ENCODE data around the gene CCDC178.
"Not testable (repeated sequence)": the region's sequence is repeated elsewhere in the genome, so short reads cannot be mapped to it uniquely, and the experiment has no call there.

Gene CCDC178

DNA sequence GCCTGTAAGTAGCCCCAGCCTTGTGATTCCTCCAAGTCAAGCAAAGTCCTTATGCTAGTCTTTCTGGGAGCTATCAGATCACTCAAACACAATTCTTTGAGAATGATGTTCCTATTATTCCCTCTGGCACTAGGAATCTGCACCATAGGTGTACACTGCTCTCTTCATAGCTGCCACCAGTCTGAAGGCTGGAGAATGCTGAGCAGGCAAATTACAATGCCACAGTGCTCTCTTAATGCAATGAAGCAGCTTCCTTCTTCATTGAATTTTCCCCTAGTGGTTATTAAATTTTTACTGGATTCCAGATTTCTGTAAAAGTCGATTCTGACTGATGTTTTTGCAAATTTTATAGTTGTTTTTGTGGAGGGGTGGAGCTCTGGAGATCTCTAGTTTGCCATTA is 84.8 kb downstream of the CCDC178 start:
- H3K4me3 ChIP-seq (ENCODE audit: low read length) = no peak overlapping the region
- DNase-seq (ENCODE audit: low read depth) = no peak
- TF ChIP-seq, protein P1, sequence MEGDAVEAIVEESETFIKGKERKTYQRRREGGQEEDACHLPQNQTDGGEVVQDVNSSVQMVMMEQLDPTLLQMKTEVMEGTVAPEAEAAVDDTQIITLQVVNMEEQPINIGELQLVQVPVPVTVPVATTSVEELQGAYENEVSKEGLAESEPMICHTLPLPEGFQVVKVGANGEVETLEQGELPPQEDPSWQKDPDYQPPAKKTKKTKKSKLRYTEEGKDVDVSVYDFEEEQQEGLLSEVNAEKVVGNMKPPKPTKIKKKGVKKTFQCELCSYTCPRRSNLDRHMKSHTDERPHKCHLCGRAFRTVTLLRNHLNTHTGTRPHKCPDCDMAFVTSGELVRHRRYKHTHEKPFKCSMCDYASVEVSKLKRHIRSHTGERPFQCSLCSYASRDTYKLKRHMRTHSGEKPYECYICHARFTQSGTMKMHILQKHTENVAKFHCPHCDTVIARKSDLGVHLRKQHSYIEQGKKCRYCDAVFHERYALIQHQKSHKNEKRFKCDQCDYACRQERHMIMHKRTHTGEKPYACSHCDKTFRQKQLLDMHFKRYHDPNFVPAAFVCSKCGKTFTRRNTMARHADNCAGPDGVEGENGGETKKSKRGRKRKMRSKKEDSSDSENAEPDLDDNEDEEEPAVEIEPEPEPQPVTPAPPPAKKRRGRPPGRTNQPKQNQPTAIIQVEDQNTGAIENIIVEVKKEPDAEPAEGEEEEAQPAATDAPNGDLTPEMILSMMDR (conservative IDR thresholded peaks at IDR 0.05; ENCODE audit: low read depth, low read length) = no peak

DNA sequence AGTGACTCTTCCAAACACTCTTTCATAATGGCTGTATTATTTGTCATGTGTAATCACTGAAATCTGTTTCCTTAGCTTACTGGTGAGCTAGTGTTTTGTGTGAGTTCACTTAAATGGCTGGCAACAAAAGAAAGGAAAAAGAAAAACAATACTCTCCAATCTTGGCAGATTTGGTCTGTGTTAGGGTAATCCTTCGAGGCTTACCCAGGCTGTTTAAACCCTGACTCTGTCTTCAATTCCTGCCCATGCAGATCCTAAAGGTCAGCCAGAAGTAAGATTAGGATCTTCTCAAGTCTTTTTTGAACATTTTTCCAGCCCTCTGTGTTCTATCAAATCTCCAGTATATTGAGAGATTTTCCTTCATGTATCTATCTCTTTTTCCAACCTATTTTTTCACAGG is 85.3 kb downstream of the CCDC178 start:
- DNase-seq (ENCODE audit: low read depth) = no peak

DNA sequence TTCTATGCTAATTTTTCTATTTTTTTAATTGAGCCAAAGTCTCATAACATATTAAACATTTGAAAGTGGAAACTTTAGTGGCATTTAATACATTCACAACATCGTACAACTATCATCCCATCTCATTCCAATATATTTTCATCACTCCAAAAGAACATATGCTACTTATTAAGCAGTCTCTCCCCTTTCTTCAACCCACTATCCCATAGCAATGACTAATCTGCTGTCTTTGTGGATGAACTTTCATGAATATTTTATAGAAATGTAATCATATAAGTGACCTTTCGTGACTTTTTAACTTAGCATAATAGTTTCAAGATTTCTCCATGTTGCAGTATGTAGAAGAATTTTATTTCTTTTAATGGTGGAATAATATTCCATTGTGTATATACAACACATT is 90.3 kb downstream of the CCDC178 start:
- DNase-seq (ENCODE audit: low read depth) = no peak
- H3K4me3 ChIP-seq (ENCODE audit: low read length) = no peak overlapping the region
- TF ChIP-seq, protein P1 (conservative IDR thresholded peaks at IDR 0.05; ENCODE audit: low read depth, low read length) = no peak

More for the DNA sequence above, 85.3 kb downstream of the CCDC178 start:
- H3K4me3 ChIP-seq (ENCODE audit: low read length) = no peak overlapping the region
- TF ChIP-seq, protein P1 (conservative IDR thresholded peaks at IDR 0.05; ENCODE audit: low read depth, low read length) = no peak

DNA sequence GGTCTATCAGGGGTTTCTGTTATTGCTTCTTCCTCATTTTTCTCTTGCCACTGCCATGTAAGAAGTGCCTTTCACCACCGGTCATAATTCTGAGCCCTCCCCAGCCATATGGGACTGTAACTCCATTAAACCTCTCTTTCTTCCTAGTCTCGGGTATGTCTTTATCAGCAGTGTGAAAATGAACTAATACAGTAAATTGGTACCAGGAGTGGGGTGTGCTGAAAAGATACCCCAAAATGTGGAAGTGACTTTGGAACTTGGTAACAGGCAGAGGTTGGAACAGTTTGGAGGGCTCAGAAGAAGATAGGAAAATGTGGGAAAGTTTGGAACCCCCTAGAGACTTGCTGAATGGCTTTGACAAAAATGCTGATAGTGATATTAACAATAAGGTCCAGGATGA is 100.8 kb downstream of the CCDC178 start:
- DNase-seq (ENCODE audit: low read depth); H3K4me3 ChIP-seq (ENCODE audit: low read length): not testable (repeated sequence)

DNA sequence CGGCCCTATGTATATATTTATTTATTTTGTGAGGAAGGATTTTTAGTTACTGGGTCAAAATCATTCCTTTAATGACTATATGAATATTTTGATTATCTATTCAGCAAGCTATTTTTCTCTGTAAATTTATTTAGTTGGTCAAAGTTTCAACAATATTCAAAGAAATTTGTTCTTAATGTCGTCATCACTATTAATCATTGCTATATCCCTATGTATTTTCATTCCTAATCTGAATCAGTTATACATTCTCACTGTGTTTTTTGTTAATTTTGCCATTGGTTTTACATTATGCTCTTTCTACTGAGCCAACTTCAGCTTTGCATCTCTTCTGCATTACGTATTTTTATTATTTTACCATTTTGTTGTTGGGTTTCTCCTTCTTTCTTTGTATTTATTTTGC is 105.7 kb downstream of the CCDC178 start:
- H3K4me3 ChIP-seq (ENCODE audit: low read length) = no peak overlapping the region
- DNase-seq (ENCODE audit: low read depth) = no peak
- TF ChIP-seq, protein P1 (conservative IDR thresholded peaks at IDR 0.05; ENCODE audit: low read depth, low read length) = no peak

DNA sequence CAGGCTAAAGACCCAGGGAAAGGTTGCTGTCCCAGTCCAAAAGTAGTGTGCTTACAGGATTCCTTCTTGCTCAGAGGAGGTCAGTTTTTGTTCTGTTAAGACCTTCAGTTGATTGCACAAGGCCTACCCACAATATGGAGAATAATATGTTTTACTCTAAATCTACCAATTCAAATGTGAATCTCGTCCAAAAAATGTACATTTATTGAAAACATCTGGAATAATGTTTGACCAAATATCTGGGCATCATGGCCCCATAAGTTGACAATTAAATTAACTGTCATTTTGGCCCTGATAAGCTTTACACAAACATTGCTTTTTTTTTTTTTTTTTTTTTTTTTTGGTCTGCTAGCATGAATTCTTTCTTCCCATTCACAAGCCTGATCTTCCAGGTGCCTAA is 109.8 kb downstream of the CCDC178 start:
- H3K4me3 ChIP-seq (ENCODE audit: low read length) = no peak overlapping the region
- TF ChIP-seq, protein P1 (conservative IDR thresholded peaks at IDR 0.05; ENCODE audit: low read depth, low read length) = no peak
- no peak for DNase-seq (ENCODE audit: low read depth)

DNA sequence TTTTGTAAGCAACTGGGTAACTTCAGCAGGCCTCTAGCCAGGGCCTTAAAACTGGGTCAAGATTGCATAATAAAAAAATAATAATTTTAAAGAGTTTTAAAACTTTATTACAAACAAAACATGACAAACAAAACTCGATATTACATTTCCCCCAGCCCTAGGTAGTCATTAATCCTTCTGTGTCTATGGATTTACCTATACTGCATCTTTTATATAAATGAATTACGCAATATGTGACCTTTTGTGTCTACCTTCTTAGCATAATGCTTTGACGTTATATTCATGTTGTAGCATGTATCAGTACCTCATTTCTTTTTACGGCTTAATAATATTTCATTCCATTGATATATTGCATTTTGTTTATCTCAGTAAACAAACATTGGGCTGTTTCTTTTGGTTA is 113.5 kb downstream of the CCDC178 start:
- TF ChIP-seq, protein P1 (conservative IDR thresholded peaks at IDR 0.05; ENCODE audit: low read depth, low read length) = no peak
- no peak overlapping the region for H3K4me3 ChIP-seq (ENCODE audit: low read length)
- DNase-seq (ENCODE audit: low read depth) = no peak

DNA sequence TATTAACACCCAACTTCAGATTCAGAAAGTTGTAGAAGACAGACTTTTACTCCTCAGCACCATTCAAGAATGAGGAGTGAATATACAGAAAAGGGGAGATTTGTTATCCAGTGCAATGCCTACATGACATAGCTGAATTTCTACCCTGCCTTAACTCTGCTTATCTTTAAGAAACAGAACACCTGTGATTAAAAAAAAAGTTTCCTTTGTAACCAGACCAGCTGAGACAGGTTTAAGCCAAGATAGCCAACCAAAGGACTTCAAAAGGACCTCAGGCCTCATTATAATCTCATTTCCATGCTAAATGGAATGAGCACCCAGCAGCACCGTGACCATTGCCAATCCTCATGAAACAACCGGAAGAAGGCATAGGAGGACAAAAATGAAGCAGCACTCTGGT is 122.9 kb downstream of the CCDC178 start:
- TF ChIP-seq, protein P1 (conservative IDR thresholded peaks at IDR 0.05; ENCODE audit: low read depth, low read length) = no peak
- H3K4me3 ChIP-seq (ENCODE audit: low read length) = no peak overlapping the region
- DNase-seq (ENCODE audit: low read depth) = no peak

All from retinal pigment epithelial cell (primary cell).